Effector memory CD8-positive, alpha-beta T cell (primary cell): ENCODE data around the gene PLA2G4E.

ENCODE experiments used
- ATAC-seq: fragments of 150-1000 bp; cut with Tn5 transposase; replicated peaks from 2 replicates; pipeline ENCODE4 v1.10.0; 2021; ENCODE audit warnings: mild to moderate bottlenecking, moderate library complexity
- DNase-seq, 3 experiments: peaks; one replicate each; pipeline ENCODE4 v3.0.0; 2021
- H3K27ac Mint-ChIP-seq, 2 donors: one replicate each; pipeline ENCODE4 v1.8.0; 2022; ENCODE audit warnings: mild to moderate bottlenecking in 2 of 2, mixed read lengths in 2 of 2, moderate library complexity in 2 of 2
- H3K27me3 Mint-ChIP-seq, 2 donors: one replicate each; pipeline ENCODE4 v1.8.0; 2022; ENCODE audit warnings: mixed read lengths in 2 of 2
- H3K36me3 Mint-ChIP-seq: one replicate; pipeline ENCODE4 v1.8.0; 2022; ENCODE audit warnings: mild to moderate bottlenecking, moderate library complexity, mixed read lengths; ENCODE audit not compliant: insufficient read depth
- H3K4me1 Mint-ChIP-seq, 2 donors: one replicate each; pipeline ENCODE4 v1.8.0; 2022; ENCODE audit warnings: low read depth in 2 of 2, mixed read lengths in 2 of 2
- H3K4me3 Mint-ChIP-seq, 2 donors: one replicate each; pipeline ENCODE4 v1.8.0; 2022; ENCODE audit warnings: mild to moderate bottlenecking in 2 of 2, mixed read lengths in 2 of 2, moderate library complexity in 2 of 2
- H3K9me3 Mint-ChIP-seq, 2 donors: one replicate each; pipeline ENCODE4 v1.8.0; 2022; ENCODE audit warnings: mixed read lengths in 2 of 2

The PLA2G4E gene

DNA sequence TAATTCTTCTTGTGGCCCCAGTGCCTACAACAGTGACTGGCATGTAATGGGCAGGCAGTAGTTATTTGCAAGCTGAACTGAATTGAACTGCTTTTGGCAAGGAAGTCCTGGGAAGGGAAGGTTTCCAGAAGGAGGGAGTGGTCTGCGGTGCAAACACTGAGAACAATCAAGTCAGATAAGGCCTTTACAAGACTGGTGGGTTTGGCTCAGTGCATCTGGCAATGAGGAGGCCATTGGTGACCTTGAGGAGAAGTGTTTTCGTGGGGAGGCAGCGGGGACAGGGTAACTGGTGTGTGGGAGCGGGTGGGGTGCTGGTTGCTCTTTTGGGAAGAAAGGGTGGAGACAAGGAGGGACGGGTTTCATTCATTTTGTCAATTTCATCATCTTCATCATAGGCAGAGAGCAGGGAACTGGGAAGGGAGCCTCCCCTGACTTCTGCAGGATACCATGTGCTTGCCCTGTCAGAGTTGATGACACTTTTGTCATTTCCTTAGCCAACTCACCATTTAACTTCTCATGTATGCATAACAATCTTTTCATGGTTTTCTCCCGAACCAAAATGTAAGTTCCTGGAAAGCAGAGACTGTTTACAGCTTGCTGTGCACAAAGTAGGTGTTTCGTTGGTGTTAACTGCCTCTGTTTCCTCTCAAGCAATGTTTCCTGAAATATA, 40.1 kb downstream of the PLA2G4E start:
- H3K27ac Mint-ChIP-seq, result no peak overlapping the region
- ATAC-seq, result no peak
- H3K36me3 Mint-ChIP-seq, result peaks cover 2% of the 10 kb centered on the region
- no peak for DNase-seq
- H3K4me3 Mint-ChIP-seq, result no peak overlapping the region
- H3K4me1 Mint-ChIP-seq, result no peaks in the 10 kb centered on the region
- peaks cover 18 to 27% of the 10 kb centered on the region in 2 donors for H3K27me3 Mint-ChIP-seq
- no peaks in the 10 kb centered on the region for H3K9me3 Mint-ChIP-seq

DNA sequence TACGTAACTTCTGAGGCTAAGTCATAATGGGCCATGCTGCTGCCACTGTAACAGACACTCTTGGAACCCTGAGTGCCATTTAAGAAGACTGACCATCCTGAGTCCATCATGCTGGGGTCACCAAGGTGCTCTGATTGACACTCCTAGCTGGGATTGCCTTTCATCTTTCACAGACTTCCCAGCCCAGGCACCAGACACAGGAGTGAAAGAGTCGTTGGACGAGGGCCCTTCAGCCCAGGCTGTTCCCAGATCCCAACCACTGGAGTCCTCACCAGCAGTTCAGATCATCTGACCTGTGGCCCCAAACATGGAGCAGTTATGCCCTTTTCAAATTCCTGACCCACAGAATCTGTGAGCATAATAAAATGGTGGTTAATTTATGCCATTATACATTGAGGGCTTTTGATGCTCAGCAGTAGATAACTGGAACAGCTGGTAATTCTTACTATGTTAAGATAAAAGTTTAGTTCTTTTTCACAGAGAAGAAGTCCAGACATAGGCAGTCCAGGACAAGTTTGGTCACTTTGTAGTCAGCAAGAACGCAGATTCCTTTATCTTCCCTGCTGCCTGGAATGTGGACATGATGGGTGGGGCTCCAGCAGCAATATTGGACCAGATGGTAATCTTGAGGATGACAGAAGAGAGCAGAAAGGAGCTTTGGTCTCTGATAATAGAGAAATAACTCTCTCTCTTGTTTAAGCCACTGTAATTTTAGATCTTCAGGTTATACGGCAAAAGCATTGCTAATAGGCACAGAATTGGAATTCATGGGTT, 41.2 kb downstream of the PLA2G4E start:
- H3K9me3 Mint-ChIP-seq, result no peaks in the 10 kb centered on the region
- ATAC-seq (no peak), DNase-seq (no peak)
- no peak overlapping the region for H3K4me3 Mint-ChIP-seq
- no peaks in the 10 kb centered on the region for H3K4me1 Mint-ChIP-seq
- H3K36me3 Mint-ChIP-seq, result peaks cover 2% of the 10 kb centered on the region
- no peak overlapping the region for H3K27ac Mint-ChIP-seq
- peaks cover 28 to 34% of the 10 kb centered on the region in 2 donors for H3K27me3 Mint-ChIP-seq

DNA sequence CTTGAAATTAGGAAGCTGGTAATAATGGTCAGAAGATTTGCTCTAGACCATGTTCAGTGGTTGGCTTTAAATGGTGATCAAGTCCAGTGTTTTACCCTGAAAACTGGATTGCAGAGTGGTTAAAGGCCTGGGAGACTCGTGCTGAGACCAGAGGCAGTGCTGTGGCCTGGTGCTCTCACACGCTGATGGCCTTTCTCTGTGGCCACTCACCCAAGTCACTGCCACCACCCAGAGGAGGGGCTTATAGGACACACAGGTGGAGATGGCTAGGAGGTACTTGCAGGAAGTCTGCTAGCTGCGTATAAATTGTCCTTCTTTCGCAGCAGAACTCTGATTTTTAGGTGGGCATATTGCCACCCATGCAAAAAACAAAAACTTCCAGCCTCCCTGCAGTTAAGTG, 42.3 kb downstream of the PLA2G4E start:
- no peak overlapping the region for H3K27ac Mint-ChIP-seq
- DNase-seq, result no peak
- ATAC-seq, result no peak
- H3K9me3 Mint-ChIP-seq, result no peaks in the 10 kb centered on the region
- H3K27me3 Mint-ChIP-seq, result peaks cover 34 to 35% of the 10 kb centered on the region in 2 donors
- H3K4me3 Mint-ChIP-seq, result no peak overlapping the region
- no peaks in the 10 kb centered on the region for H3K36me3 Mint-ChIP-seq
- no peaks in the 10 kb centered on the region for H3K4me1 Mint-ChIP-seq

DNA sequence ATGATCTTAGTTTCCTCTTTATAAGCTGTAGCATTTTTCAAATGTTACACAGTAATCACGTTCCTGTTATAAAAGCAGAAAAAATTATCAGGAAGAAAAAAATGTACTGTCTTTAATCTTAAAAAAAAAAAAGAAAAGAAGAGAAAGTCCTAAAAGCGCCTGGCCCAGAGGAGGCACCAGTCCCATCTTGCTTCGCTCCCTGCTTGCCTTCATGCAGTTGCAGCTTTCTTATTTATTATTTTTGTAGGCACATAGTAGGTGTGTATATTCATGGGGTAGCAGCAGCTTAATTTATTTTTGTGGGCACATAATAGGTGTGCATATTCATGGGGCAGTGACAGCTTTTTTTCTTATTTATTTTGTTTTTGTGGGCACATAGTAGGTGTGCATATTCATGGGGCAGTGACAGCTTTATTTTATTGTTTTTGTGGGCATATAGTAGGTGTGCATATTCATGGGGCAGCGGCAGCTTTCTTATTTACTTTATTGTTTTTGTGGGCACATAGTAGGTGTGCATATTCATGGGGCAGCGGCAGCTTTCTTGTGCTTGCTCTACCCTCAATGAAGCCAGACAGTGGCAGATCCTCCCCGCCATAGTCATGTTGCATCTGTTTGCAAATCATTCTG, 43.0 kb downstream of the PLA2G4E start:
- no peak for ATAC-seq
- Mint-ChIP-seq H3K27ac (no peak overlapping the region), H3K4me1 (peaks cover 1 to 3% of the 10 kb centered on the region in 2 donors), H3K36me3 (peaks cover 6% of the 10 kb centered on the region), H3K4me3 (no peak overlapping the region), H3K27me3 (peaks cover 34 to 36% of the 10 kb centered on the region in 2 donors), H3K9me3 (no peaks in the 10 kb centered on the region)
- no peak for DNase-seq

DNA sequence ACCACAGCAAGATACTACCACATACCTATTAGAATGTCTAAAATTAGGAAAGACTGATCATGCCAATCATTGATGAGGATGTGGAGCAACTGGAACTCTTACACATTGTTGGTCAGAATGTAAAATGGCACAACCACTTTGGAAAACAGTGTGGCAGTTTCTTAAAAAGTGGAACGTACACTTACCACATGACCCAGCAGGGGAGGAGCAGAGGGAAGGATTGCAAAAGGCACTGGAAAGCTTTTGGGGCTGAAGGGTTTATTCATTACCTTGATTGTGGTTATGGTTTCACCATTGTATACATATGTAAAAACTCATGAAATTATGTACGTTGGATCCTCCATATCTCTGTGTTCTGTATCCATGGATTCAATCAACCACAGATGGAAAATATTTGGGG, 45.2 kb downstream of the PLA2G4E start:
- no peaks in the 10 kb centered on the region for H3K9me3 Mint-ChIP-seq
- no peak overlapping the region for H3K27ac Mint-ChIP-seq
- H3K4me1 Mint-ChIP-seq, result peaks cover 12 to 16% of the 10 kb centered on the region in 2 donors
- DNase-seq (no peak), ATAC-seq (no peak)
- H3K27me3 Mint-ChIP-seq, result peaks cover 34 to 36% of the 10 kb centered on the region in 2 donors
- no peak overlapping the region for H3K4me3 Mint-ChIP-seq
- peaks cover 23% of the 10 kb centered on the region for H3K36me3 Mint-ChIP-seq

DNA sequence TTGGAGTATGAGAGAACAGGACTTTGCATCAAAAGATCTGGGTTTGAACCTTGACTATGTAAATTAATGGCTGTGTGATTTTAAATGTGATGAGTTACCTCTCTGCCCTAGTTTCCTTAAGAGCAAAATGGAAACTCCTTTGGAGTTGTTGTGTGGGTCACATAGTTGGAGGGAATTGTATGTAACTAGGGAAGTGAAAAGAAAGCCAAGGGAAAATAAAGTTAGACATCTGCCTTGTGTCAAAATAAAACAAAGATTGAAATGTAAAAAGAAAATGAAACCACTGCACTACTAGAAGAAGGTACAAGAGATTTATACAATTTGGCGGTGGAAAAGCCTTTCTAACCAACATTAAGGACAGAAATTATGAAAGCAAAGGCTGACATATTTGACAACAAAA, 46.8 kb downstream of the PLA2G4E start:
- Mint-ChIP-seq H3K36me3 (peaks cover 32% of the 10 kb centered on the region), H3K27me3 (peaks cover 34 to 36% of the 10 kb centered on the region in 2 donors), H3K4me1 (peaks cover 22 to 24% of the 10 kb centered on the region in 2 donors), H3K4me3 (no peak overlapping the region), H3K27ac (no peak overlapping the region), H3K9me3 (no peaks in the 10 kb centered on the region)
- DNase-seq (no peak), ATAC-seq (no peak)

DNA sequence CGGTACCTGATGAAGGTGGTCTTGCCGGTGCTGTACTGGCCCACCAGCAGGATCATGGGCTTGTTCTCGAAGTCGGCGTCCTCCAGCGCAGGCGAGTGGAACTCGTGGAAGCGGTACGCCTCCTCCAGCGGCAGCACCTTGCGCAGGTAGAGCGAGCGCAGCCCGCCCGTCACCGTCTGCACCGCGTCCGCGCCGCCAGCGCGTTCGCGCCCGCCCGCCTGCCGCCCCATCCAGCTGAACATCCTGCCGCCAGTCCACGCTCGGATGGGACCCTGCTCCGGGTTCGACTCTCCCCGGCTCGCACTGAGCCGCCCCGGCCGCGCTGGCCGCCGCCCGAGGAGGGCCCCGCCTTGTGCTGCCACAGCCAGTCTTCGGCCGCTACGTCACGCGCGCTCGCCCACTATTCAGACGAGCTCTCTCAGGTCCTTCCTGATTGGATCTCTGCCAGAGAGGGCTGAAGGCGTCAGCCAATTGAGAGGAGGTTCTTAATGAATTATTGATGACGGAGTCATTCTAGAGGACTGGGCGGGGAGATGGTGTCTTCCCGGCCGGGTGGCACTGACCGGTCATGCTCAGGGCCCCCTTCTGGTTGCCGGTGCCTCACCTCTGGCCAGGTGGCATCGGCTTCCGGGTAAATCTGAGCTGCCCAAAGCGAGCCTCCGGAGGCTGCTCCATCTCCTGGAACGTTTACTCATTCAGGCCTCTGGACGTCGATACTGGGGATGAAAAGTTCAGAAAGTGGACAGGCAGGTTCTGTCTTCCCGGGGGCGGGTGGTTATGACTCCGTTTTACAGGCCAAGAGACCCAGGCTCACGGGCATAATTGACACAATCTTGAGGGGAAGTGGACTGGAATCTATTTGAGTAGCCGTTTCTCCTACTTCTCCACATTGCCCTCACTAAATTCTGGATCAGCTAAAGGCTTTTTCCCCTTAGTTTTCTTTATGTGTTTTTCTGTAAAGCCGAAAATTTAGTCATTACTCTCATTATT, 48.3 kb downstream of the PLA2G4E start, which contains the start of gene EHD4:
Gene EHD4 (minus strand): TSS at position 305 of the 990 bp plus-strand sequence. CDS start 63 bp downstream, at position 242.
- ATAC-seq, result peak; percentile 74
- peaks cover 28 to 31% of the 10 kb centered on the region in 2 donors for H3K4me1 Mint-ChIP-seq
- H3K27me3 Mint-ChIP-seq, result peaks cover 33 to 34% of the 10 kb centered on the region in 2 donors
- peak within 1 kb of the TSS; percentile 95 to 96 for H3K4me3 Mint-ChIP-seq
- peak; percentile 92 to 94 (median 92) for DNase-seq
- peaks cover 38% of the 10 kb centered on the region for H3K36me3 Mint-ChIP-seq
- no peaks in the 10 kb centered on the region for H3K9me3 Mint-ChIP-seq
- H3K27ac Mint-ChIP-seq, result peak within 1 kb of the TSS; percentile 95 to 98

DNA sequence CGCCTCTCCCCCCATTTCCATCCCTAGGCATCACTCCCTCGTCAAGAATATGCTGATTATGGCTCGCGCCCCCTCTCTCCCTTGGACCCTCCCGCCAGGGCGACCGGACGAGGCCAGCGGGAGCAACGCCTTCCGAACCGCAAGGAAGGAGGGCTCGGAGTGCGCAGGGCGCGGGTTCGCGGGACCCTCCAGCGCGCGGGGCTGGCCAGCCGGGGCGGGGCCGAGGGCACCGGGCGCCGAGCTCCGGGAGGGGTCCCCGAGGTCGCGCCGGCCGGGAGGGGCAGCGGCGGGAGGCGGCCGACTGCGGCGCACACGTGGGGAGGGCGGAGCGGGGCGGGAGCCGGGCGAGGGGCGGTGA, 49.0 kb downstream of the PLA2G4E start:
- H3K27me3 Mint-ChIP-seq, result peaks cover 26 to 27% of the 10 kb centered on the region in 2 donors
- peaks cover 41% of the 10 kb centered on the region for H3K36me3 Mint-ChIP-seq
- peak overlapping the region; percentile 95 to 98 for H3K27ac Mint-ChIP-seq
- ATAC-seq, result no peak
- H3K9me3 Mint-ChIP-seq, result no peaks in the 10 kb centered on the region
- H3K4me3 Mint-ChIP-seq, result peak overlapping the region; percentile 95 to 96
- DNase-seq, result peak in 1 of 3 experiments; percentile 8
- peaks cover 31 to 34% of the 10 kb centered on the region in 2 donors for H3K4me1 Mint-ChIP-seq

DNA sequence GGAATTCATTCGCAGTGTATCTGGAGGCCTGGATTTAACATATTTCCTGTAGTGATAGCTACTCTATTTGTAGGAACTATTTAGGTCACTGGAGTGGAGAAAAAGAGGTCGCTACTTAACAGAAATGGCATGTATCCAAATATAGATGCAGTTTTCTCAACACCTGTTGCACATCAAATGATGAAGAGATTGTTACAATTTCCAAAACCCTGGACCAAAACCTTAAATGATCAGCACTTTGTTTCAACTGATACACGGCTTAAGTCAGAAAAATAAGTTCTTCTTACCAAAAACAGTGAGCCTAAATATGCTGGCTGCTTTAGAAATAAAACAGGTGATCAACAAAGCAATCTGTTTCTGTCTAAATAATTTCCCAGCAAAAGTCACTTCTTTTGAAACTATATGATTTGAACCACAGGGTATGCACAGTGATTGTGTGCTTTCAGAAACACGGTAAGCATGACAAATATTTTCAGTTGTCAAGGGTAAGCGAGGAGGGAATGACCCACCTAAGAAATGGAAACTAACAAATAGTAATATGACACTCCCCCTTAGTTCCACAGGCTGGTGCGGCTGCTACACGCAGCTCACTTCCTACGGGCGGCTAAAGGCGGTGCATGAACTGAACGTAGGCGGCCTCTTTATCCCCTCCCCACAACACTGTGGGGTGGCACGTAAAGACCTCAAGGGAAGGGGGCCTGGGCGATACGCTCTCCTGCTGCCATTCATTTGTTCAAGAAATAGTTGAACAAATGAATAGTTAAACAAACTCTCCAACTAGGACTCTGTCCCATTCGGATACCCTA, 49.5 kb downstream of the PLA2G4E start:
- peak overlapping the region; percentile 95 to 98 for H3K27ac Mint-ChIP-seq
- peak; percentile 68 to 75 (median 70) for DNase-seq
- no peaks in the 10 kb centered on the region for H3K9me3 Mint-ChIP-seq
- H3K4me3 Mint-ChIP-seq, result peak overlapping the region; percentile 95 to 96
- peaks cover 42% of the 10 kb centered on the region for H3K36me3 Mint-ChIP-seq
- peak; percentile 62 for ATAC-seq
- peaks cover 21 to 22% of the 10 kb centered on the region in 2 donors for H3K27me3 Mint-ChIP-seq
- peaks cover 37 to 40% of the 10 kb centered on the region in 2 donors for H3K4me1 Mint-ChIP-seq

DNA sequence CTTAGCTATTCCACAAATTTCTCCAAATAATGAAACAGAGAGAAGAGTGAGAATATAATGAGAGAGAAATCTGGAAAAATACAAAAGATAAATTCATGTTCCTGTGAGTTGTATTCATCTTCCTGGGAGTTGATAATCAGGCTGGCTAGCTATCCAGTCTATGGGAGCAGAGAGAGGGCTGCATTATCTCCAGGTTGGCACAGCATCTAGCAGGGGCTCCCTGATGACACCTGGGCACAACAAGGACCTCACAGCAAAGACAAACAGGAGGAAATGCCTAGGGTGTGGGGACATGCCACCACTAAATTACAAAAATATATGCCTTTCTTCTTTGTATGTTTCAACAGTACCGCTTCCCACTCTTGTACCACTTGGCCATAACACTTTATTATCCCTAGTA, 50.4 kb downstream of the PLA2G4E start:
- Mint-ChIP-seq H3K9me3 (no peaks in the 10 kb centered on the region), H3K4me3 (peak overlapping the region; percentile 95 to 96), H3K4me1 (peaks cover 40 to 45% of the 10 kb centered on the region in 2 donors), H3K27me3 (peaks cover 16% of the 10 kb centered on the region in 2 donors), H3K36me3 (peaks cover 47% of the 10 kb centered on the region), H3K27ac (peak overlapping the region; percentile 95 to 98)
- DNase-seq (no peak), ATAC-seq (no peak)

DNA sequence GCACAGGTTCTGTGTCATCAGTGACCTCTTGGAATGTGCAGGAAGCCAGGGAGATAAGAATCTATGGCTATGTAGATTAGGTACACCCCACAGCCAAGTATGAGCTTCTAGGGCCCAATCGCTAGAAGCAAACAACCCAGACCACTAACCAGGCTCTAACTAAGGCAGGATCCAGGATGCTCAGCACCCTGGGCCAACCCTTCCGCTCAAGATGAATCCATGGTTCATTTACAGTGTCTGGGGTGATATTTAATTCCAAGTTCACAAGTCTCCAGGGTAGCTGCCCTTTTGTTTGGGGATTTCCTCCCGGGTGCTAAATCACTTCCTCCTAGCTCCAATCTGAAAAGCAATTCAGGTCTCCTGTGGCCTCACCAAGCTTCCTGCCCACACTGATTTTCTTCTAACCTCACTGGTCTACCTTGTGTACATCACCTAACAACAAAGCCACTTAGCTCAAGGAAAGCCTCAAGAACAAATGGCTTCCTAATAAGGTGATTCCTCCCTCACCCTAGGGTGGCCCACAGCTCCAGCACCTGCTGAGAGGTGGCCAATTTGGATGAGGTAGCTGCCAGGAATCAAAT, 50.9 kb downstream of the PLA2G4E start:
- H3K4me1 Mint-ChIP-seq, result peaks cover 40 to 45% of the 10 kb centered on the region in 2 donors
- no peaks in the 10 kb centered on the region for H3K9me3 Mint-ChIP-seq
- H3K36me3 Mint-ChIP-seq, result peaks cover 47% of the 10 kb centered on the region
- peak overlapping the region; percentile 95 to 96 for H3K4me3 Mint-ChIP-seq
- DNase-seq (peak; percentile 44 to 53 (median 51)), ATAC-seq (peak; percentile 45)
- H3K27ac Mint-ChIP-seq, result peak overlapping the region; percentile 95 to 98
- H3K27me3 Mint-ChIP-seq, result peaks cover 13% of the 10 kb centered on the region in 2 donors

DNA sequence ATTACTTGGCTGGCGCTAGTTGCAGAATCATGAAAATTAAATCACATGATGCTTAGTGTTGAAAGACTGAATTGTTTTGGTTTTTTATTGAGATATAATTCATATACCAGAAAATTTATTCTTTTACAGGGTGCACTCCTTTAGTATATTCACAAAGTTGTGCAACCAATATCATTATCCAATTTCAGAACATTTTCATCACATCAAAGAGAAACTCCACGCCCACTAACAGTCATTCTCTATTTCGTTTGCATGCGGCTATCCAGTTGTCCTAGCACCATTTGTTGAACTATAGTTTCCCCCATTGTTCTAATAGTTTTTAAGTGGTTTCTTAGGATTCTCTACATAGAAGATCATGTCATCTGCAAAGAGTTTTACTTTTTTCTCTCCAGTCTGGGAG, 52.1 kb downstream of the PLA2G4E start:
- no peak for DNase-seq
- H3K27ac Mint-ChIP-seq, result peak overlapping the region in 1 of 2 donors; percentile 98
- H3K27me3 Mint-ChIP-seq, result peaks cover under 1 to 3% of the 10 kb centered on the region in 2 donors
- no peak overlapping the region for H3K4me3 Mint-ChIP-seq
- H3K36me3 Mint-ChIP-seq, result peaks cover 50% of the 10 kb centered on the region
- H3K9me3 Mint-ChIP-seq, result no peaks in the 10 kb centered on the region
- ATAC-seq, result no peak
- H3K4me1 Mint-ChIP-seq, result peaks cover 40 to 45% of the 10 kb centered on the region in 2 donors
